ENCODE results near the gene KCNQ5.
"Not testable (repeated sequence)": the region's sequence is repeated elsewhere in the genome, so short reads cannot be mapped to it uniquely, and the experiment has no call there.

GRCh38 chr6:73193302-73193701, 571.4 kb downstream of the KCNQ5 start:
- TF ChIP-seq ASH2L (IDR thresholded peaks at IDR 0.05; ENCODE audit: low read length): not testable (repeated sequence)
- TF ChIP-seq, protein P1, sequence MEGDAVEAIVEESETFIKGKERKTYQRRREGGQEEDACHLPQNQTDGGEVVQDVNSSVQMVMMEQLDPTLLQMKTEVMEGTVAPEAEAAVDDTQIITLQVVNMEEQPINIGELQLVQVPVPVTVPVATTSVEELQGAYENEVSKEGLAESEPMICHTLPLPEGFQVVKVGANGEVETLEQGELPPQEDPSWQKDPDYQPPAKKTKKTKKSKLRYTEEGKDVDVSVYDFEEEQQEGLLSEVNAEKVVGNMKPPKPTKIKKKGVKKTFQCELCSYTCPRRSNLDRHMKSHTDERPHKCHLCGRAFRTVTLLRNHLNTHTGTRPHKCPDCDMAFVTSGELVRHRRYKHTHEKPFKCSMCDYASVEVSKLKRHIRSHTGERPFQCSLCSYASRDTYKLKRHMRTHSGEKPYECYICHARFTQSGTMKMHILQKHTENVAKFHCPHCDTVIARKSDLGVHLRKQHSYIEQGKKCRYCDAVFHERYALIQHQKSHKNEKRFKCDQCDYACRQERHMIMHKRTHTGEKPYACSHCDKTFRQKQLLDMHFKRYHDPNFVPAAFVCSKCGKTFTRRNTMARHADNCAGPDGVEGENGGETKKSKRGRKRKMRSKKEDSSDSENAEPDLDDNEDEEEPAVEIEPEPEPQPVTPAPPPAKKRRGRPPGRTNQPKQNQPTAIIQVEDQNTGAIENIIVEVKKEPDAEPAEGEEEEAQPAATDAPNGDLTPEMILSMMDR (IDR thresholded peaks at IDR 0.05; ENCODE audit: control extremely low read depth in 1 of 3, insufficient read depth in 1 of 3, low read depth in 1 of 3, low read length in 3 of 3): not testable (repeated sequence)

Measured in H1 (cell line).